Measurements from ENCODE around the gene INTU.

GRCh38 chr4:127685292-127685691, 52.5 kb downstream of the INTU start:
- TF ChIP-seq SUZ12 (IDR thresholded peaks at IDR 0.05; ENCODE audit: extremely low read depth, insufficient read depth, insufficient read length) (no peak), YY1 (IDR thresholded peaks at IDR 0.05; ENCODE audit: insufficient read depth, insufficient read length) (no peak), ZNF274 (IDR thresholded peaks at IDR 0.05; ENCODE audit: low read depth, low read length) (no peak)
